ENCODE results near the gene BMP2. TPM values are rescaled to one million over a fixed set of nuclear protein-coding genes. Genes with fewer than 3 reads are reported as not detected.

The BMP2 gene
- total and polyA plus RNA-seq, 12 donors = 0.80 to 5.6 (median 2.1) TPM

DNA sequence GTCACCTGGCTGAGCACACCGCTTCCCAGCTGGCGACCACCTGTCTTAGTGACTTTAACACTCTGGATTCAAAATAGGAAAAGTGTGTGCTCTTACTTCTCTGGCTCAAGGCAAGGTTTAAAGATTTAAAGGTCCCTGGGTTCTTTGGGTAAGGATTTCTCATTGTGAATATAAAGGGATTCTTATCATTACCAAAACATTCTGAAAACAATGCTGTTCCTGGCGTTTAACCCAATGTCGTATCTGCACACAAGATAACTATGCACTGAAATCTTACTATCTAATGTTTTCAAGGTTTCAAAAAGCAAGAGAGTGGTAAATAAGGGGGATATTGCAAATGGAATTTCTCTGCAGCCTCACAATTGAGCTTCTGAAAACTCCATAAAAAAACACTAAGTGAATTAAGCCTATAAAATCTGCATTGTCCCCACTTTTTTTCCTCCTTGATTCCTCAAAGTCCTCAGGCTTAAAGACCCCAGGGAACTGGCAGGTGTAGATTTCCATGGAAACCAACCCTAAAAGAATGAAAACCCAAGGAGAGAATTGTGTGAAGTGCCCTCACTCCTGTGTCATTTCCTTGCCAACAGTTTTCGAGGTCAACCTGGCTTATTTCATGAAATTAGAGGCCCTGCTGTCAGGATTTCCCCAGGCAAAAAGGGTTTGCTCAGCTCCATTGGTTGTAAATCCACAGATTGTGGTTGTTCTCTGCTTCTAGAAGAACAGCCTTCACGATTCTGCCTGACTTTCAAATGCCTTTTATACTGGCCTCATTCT lies 44.0 kb downstream of the BMP2 start:
- Histone ChIP-seq H3K36me3 (replicated peaks in 1 of 2) (no peaks in the 10 kb centered on the region), H3K9me3 (replicated peaks in 1 of 3) (peaks cover 0 to under 1% (median 0%) of the 10 kb centered on the region in 3 donors), H3K4me1 (replicated peaks in 1 of 2) (no peaks in the 10 kb centered on the region), H3K27me3 (no peaks in the 10 kb centered on the region), H3K27ac (no peak overlapping the region), H3K4me3 (no peak overlapping the region)
- TF ChIP-seq CTCF (IDR thresholded peaks at IDR 0.05) = no peak
- TF ChIP-seq POLR2A (IDR thresholded peaks at IDR 0.05) = no peak
- DNase-seq = no peak
- 47 to 50% (median 48%) methylated on average over 6 of the region's 6 CpGs for WGBS, 4 donors
- intact Hi-C loops (cut with DNase I) = no loop called here

GRCh38 chr20:6812530-6812929 lies 45.0 kb downstream of the BMP2 start:
- no peak for DNase-seq
- Histone ChIP-seq H3K27ac (no peak overlapping the region), H3K4me1 (replicated peaks in 1 of 2) (no peaks in the 10 kb centered on the region), H3K36me3 (replicated peaks in 1 of 2) (no peaks in the 10 kb centered on the region), H3K27me3 (no peaks in the 10 kb centered on the region), H3K4me3 (no peak overlapping the region), H3K9me3 (replicated peaks in 1 of 3) (no peaks in the 10 kb centered on the region)
- TF ChIP-seq CTCF (IDR thresholded peaks at IDR 0.05) (no peak), POLR2A (IDR thresholded peaks at IDR 0.05) (no peak)
- intact Hi-C loops (cut with DNase I) = no loop called here
- WGBS, 4 donors = 58 to 79% (median 60%) methylated on average over 6 of the region's 6 CpGs

DNA sequence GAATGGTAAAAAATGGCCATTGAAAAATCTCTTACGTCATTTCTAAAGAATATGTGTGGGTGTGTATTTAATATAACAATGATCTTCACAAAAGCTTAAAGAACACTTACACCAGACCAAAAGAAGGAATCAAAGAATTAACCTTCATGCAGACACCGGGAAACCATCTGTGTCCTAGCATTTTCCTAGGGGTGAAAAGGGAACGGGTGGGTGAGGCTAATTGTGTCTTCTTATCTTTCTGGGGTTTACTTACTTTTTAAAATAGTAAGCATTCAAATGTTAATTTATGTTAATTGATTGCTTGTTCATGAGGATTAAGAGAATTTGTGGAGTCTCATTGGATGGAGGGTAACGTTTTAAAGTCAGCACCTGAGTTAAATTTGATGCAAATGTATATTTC lies 47.5 kb downstream of the BMP2 start:
- intact Hi-C loops (cut with DNase I) = no loop called here
- WGBS, 4 donors = 41 to 48% (median 44%) methylated on average over 4 of the region's 4 CpGs
- DNase-seq = no peak

More for the DNA sequence above, 47.5 kb downstream of the BMP2 start:
- H3K36me3 ChIP-seq (replicated peaks in 1 of 2) = no peaks in the 10 kb centered on the region
- H3K9me3 ChIP-seq (replicated peaks in 1 of 3) = no peaks in the 10 kb centered on the region
- no peak for TF ChIP-seq CTCF (IDR thresholded peaks at IDR 0.05)
- no peak for TF ChIP-seq POLR2A (IDR thresholded peaks at IDR 0.05)
- no peak overlapping the region for H3K4me3 ChIP-seq
- no peak overlapping the region for H3K27ac ChIP-seq
- no peaks in the 10 kb centered on the region for H3K27me3 ChIP-seq
- H3K4me1 ChIP-seq (replicated peaks in 1 of 2) = no peaks in the 10 kb centered on the region

All from adrenal gland (tissue), 12 donors.